Stimulated activated CD8-positive, alpha-beta memory T cell treated with anti-CD3 and anti-CD28 coated beads, Interleukin-12 subunit alpha, Interleukin-12 subunit beta, amount 100 ng/mL, for 4 hours (primary cell): Measurements from ENCODE around the gene PADI2.
"Not testable (repeated sequence)": the region's sequence is repeated elsewhere in the genome, so short reads cannot be mapped to it uniquely, and the experiment has no call there.

Source experiments
- DNase-seq: peaks from one replicate; pipeline ENCODE4 v3.0.0-alpha.2; 2020; ENCODE audit warnings: low read depth

Gene PADI2

GRCh38 chr1:17081439-17081838 lies 37.8 kb downstream of the PADI2 start:
- no peak for DNase-seq

GRCh38 chr1:17080880-17081279 lies 38.4 kb downstream of the PADI2 start:
- no peak for DNase-seq

GRCh38 chr1:17080085-17080759 lies 39.0 kb downstream of the PADI2 start:
- DNase-seq = no peak

- DNase-seq = no peak
These were observed 40.0 kb downstream of the PADI2 start for GRCh38 chr1:17078991-17079868.

- DNase-seq = no peak
These were observed 43.6 kb downstream of the PADI2 start for GRCh38 chr1:17075470-17076255.

- no peak for DNase-seq
These were observed 47.5 kb downstream of the PADI2 start for GRCh38 chr1:17071794-17072193.

- no peak for DNase-seq
These were observed 49.1 kb downstream of the PADI2 start for GRCh38 chr1:17070163-17070525.

- no peak for DNase-seq
These were observed 49.6 kb downstream of the PADI2 start for GRCh38 chr1:17069452-17070162.

- no peak for DNase-seq
These were observed 50.5 kb downstream of the PADI2 start for GRCh38 chr1:17068789-17069188.

- no peak for DNase-seq
These were observed 51.6 kb downstream of the PADI2 start for GRCh38 chr1:17067465-17068240.

- DNase-seq = no peak
These were observed 52.2 kb downstream of the PADI2 start for GRCh38 chr1:17067069-17067426.

- DNase-seq = no peak
These were observed 52.7 kb downstream of the PADI2 start for GRCh38 chr1:17066361-17067068.

- DNase-seq = no peak
These were observed 53.6 kb downstream of the PADI2 start for GRCh38 chr1:17065666-17066065.

GRCh38 chr1:17062751-17063150 lies 56.5 kb downstream of the PADI2 start:
- DNase-seq = not testable (repeated sequence)

GRCh38 chr1:17061892-17062291 lies 57.4 kb downstream of the PADI2 start:
- no peak for DNase-seq

GRCh38 chr1:17061486-17061885 lies 57.8 kb downstream of the PADI2 start:
- no peak for DNase-seq

GRCh38 chr1:17060306-17060749 lies 58.9 kb downstream of the PADI2 start:
- DNase-seq = no peak

- no peak for DNase-seq
These were observed 59.6 kb downstream of the PADI2 start for GRCh38 chr1:17059391-17060305.

- no peak for DNase-seq
These were observed 62.7 kb downstream of the PADI2 start for GRCh38 chr1:17056551-17056950.

- no peak for DNase-seq
These were observed 63.5 kb downstream of the PADI2 start for GRCh38 chr1:17055801-17056200.
